NAMALWA (cell line): Measurements from ENCODE around the gene OMP.

ENCODE experiments used
- DNase-seq: peaks from one replicate; pipeline ENCODE4 v3.0.0-alpha.2; 2015; ENCODE audit warnings: low spot score

OMP gene

GRCh38 chr11:77124488-77124887 is 21.8 kb downstream of the OMP start:
- no peak for DNase-seq

GRCh38 chr11:77125191-77125590 is 22.6 kb downstream of the OMP start:
- DNase-seq: no peak

- no peak for DNase-seq
Measured at GRCh38 chr11:77125695-77126094, 23.1 kb downstream of the OMP start.

- no peak for DNase-seq
Measured at GRCh38 chr11:77126156-77126775, 23.6 kb downstream of the OMP start.

- DNase-seq: no peak
Measured at GRCh38 chr11:77126861-77127234, 24.2 kb downstream of the OMP start.

GRCh38 chr11:77127235-77127911 is 24.7 kb downstream of the OMP start:
- DNase-seq: peak; percentile 44

GRCh38 chr11:77127920-77128691 is 25.5 kb downstream of the OMP start, which contains the start of gene MYO7A:
Gene MYO7A (plus strand): TSS chr11:77128246. CDS start chr11:77130635, 2,389 bp downstream.
- DNase-seq: no peak

- no peak for DNase-seq
Measured at GRCh38 chr11:77129069-77129841, 26.6 kb downstream of the OMP start.

- DNase-seq: no peak
Measured at GRCh38 chr11:77129842-77130756, 27.5 kb downstream of the OMP start.

GRCh38 chr11:77130763-77131513 is 28.3 kb downstream of the OMP start:
- no peak for DNase-seq

GRCh38 chr11:77131560-77131959 is 28.9 kb downstream of the OMP start:
- DNase-seq: no peak

GRCh38 chr11:77135069-77135468 is 32.4 kb downstream of the OMP start:
- no peak for DNase-seq

GRCh38 chr11:77136074-77136473 is 33.4 kb downstream of the OMP start:
- DNase-seq: no peak

- DNase-seq: no peak
Measured at GRCh38 chr11:77136784-77137420, 34.3 kb downstream of the OMP start.

GRCh38 chr11:77137421-77137820 is 34.8 kb downstream of the OMP start:
- DNase-seq: no peak

- no peak for DNase-seq
Measured at GRCh38 chr11:77138106-77138649, 35.5 kb downstream of the OMP start.

- DNase-seq: no peak
Measured at GRCh38 chr11:77139201-77139600, 36.6 kb downstream of the OMP start.

GRCh38 chr11:77140231-77140851 is 37.7 kb downstream of the OMP start:
- no peak for DNase-seq

- DNase-seq: no peak
Measured at GRCh38 chr11:77141034-77141433, 38.4 kb downstream of the OMP start.
